ENCODE data around the gene TXNDC11. TPM values are rescaled to one million over a fixed set of nuclear protein-coding genes. Genes with fewer than 3 reads are reported as not detected.

Gene TXNDC11
- total RNA-seq, 1 donor from 2014 or later = 26.7 TPM

DNA sequence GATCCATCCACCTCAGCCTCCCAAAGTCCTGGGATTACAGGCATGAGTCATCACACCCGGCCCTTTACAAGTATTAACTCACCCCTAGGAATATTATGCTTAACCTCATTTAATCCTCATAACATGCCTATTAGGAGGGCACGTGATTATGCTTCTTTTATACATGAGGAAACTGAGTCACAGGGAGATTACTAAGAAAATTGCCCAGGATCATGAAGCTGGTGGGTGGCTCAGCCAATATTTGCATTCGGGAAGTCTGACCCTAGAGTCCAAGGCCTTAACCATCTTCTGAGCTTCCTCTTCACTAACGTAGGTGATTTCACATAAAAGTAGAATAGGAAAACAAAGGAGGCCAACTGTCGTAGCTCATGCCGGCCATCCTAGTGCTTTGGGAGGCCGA, 93.4 kb downstream of the TXNDC11 start:
- TF ChIP-seq, protein P1, sequence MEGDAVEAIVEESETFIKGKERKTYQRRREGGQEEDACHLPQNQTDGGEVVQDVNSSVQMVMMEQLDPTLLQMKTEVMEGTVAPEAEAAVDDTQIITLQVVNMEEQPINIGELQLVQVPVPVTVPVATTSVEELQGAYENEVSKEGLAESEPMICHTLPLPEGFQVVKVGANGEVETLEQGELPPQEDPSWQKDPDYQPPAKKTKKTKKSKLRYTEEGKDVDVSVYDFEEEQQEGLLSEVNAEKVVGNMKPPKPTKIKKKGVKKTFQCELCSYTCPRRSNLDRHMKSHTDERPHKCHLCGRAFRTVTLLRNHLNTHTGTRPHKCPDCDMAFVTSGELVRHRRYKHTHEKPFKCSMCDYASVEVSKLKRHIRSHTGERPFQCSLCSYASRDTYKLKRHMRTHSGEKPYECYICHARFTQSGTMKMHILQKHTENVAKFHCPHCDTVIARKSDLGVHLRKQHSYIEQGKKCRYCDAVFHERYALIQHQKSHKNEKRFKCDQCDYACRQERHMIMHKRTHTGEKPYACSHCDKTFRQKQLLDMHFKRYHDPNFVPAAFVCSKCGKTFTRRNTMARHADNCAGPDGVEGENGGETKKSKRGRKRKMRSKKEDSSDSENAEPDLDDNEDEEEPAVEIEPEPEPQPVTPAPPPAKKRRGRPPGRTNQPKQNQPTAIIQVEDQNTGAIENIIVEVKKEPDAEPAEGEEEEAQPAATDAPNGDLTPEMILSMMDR (conservative IDR thresholded peaks at IDR 0.05) = no peak
- H3K9me3 Mint-ChIP-seq = no peaks in the 10 kb centered on the region
- H3K4me3 Mint-ChIP-seq = no peak overlapping the region
- no peaks in the 10 kb centered on the region for H3K4me1 Mint-ChIP-seq (ENCODE audit: unreplicated experiment)
- peaks cover 6% of the 10 kb centered on the region for H3K27me3 Mint-ChIP-seq
- no peaks in the 10 kb centered on the region for H3K36me3 Mint-ChIP-seq
- no peak overlapping the region for H3K27ac Mint-ChIP-seq
- no peak for DNase-seq (ENCODE audit: extremely low spot score, unreplicated experiment)

DNA sequence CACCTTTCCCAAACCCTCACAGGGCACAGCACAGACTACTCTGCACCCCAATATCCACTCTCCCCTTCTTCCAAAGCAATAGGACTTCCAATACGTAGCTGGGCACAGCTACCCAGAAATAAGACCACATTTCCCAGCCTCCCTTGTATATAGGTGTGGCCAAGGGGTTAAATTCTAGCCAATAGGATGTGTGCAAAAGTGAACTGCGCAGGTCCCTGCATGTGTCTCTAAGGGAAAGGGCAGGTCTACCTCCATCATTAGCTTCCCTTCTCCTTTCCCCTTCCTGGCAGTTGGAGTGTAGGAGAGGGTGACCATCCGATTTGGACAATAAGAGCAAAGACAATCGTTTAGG, 99.9 kb downstream of the TXNDC11 start:
- no peak overlapping the region for H3K4me3 Mint-ChIP-seq
- no peaks in the 10 kb centered on the region for H3K36me3 Mint-ChIP-seq
- H3K4me1 Mint-ChIP-seq (ENCODE audit: unreplicated experiment) = peaks cover 18% of the 10 kb centered on the region
- no peak overlapping the region for H3K27ac Mint-ChIP-seq
- peaks cover 2% of the 10 kb centered on the region for H3K27me3 Mint-ChIP-seq
- DNase-seq (ENCODE audit: extremely low spot score, unreplicated experiment) = no peak
- TF ChIP-seq, protein P1 (conservative IDR thresholded peaks at IDR 0.05) = no peak
- H3K9me3 Mint-ChIP-seq = no peaks in the 10 kb centered on the region

DNA sequence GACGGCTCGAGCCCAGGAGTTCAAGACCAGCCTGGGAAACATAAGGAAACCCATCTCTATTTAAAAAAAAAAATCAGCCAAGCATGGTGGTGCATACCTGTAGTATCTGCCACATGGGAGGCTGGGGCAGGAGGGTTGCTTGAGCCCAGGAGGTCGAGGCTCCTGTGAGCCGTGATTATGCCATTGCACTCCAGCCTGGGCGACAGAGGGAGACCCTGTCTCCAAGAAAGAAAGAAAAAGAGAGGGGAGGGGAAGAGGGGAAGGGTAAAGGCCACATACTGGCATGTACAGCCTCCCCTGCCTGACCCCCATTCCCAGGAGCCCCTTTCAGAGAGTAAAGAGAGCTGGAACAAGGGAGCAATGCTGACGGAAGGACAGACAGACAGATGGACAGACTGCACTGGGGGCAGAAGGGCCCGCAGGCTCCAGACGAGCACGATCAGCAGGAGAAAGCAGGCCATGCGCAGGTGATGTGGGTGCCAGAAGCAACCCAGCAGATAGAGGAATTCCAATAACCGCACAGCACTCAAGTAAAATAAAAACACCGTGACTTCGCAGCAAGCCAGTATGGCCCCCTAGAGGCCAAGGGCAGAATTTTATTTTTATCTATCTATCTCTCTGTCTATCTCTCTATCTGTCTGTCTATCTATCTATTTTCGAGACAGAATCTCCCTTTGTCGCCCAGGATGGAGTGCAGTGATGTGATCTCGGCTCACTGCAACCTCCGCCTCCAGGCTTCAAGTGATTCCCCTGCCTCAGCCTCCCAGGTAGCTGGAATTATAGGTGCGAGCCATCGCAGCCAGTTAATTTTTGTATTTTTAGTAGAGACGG, 101.5 kb downstream of the TXNDC11 start:
- Mint-ChIP-seq H3K4me3 (no peak overlapping the region), H3K27me3 (peaks cover 2% of the 10 kb centered on the region), H3K9me3 (no peaks in the 10 kb centered on the region), H3K36me3 (no peaks in the 10 kb centered on the region), H3K4me1 (ENCODE audit: unreplicated experiment) (peaks cover 18% of the 10 kb centered on the region), H3K27ac (peak overlapping the region; percentile 92)
- TF ChIP-seq, protein P1 (conservative IDR thresholded peaks at IDR 0.05) = peak; percentile 90
- no peak for DNase-seq (ENCODE audit: extremely low spot score, unreplicated experiment)

DNA sequence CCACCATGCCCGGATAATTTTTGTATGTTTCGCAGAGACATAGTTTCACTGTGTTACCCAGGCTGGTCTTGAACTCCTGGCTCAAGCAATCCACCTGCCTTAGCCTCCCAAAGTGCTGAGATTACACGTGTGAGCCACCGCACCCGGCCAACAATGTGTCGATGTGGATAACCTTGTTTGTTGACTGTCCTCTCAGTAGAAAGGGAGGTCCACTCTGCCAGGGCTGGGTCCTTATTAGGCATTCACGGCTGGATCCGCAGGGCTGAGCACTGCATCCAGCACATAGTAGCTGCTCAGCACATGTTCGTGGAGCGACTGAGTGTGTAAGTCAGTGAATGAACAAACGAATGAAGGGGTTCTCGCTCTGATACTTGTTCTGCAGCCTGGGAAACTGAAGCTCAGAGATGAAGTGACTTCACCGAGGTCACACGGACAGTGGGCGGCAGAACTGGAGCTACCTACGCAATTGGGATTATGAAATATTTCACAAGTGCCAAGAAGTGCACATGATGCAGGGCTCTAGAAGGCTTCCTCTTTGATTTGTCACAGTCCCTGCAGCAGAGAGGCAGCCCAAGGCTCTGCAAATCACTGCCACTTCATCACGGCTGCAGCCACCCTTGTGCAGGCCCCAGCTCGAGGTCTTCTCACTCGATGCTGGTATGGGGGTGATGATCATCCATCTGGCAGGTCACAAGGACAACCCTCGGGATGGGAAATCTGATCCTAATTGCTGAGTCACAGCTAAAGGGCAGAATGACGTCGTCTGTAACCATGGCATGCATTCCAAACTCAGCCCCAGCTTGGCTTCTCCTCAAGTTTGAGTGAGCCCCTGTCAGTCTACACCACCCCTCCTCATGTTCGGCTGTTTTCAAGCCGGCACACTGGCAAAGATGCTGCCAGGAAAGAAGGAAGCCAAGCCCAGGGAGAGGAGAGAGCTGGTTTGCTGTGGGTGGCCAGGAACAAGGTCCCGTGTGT, 102.4 kb downstream of the TXNDC11 start:
- Mint-ChIP-seq H3K4me3 (peak overlapping the region; percentile 36), H3K4me1 (ENCODE audit: unreplicated experiment) (peaks cover 21% of the 10 kb centered on the region), H3K27ac (peak overlapping the region; percentile 92), H3K27me3 (peaks cover 2% of the 10 kb centered on the region), H3K9me3 (no peaks in the 10 kb centered on the region), H3K36me3 (no peaks in the 10 kb centered on the region)
- DNase-seq (ENCODE audit: extremely low spot score, unreplicated experiment) = no peak
- TF ChIP-seq, protein P1 (conservative IDR thresholded peaks at IDR 0.05) = no peak

DNA sequence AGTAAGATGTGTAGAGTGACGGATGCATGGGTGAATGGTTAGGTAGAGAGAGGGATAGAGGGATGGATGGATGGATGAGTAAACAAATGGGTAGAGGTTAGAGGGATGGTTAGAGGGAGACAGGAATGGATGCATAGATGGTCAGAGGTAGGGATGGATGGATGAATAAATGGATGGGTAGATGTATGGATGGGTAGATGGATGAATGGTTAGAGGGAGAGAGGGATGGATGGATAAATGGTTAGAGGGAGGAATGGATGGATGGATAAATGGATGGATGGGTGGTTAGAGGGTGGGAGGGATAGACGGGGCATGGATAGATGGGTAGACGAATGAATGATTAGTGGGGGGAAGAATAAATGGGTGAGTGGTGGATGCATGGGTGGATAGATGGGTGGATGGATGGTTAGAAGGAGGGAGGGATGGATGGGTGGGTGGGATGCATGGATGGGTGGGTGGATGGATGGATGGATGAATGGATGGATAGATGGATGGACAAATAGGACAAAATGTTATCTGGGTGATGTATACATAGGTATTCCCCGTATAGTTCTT, 103.6 kb downstream of the TXNDC11 start:
- peaks cover 2% of the 10 kb centered on the region for H3K27me3 Mint-ChIP-seq
- H3K9me3 Mint-ChIP-seq = no peaks in the 10 kb centered on the region
- H3K4me3 Mint-ChIP-seq = no peak overlapping the region
- no peak for DNase-seq (ENCODE audit: extremely low spot score, unreplicated experiment)
- TF ChIP-seq, protein P1 (conservative IDR thresholded peaks at IDR 0.05) = no peak
- H3K4me1 Mint-ChIP-seq (ENCODE audit: unreplicated experiment) = peaks cover 26% of the 10 kb centered on the region
- H3K27ac Mint-ChIP-seq = no peak overlapping the region
- H3K36me3 Mint-ChIP-seq = no peaks in the 10 kb centered on the region

Measured in type B pancreatic cell (in vitro differentiated cells).